SK-N-SH treated with all-trans-retinoic acid at 6 μM for 48 hours (cell line): Measurements from ENCODE around the gene NMD3.

ENCODE experiments used
- ATAC-seq: fragments of 200-7000 bp; cut with Tn5 transposase; 3 replicates; pipeline ENCODE4 v1.9.1; 2020; ENCODE audit warnings: mild to moderate bottlenecking, moderate library complexity
- ARNTL ChIP-seq: fragments of 450-650 bp; formaldehyde crosslinking; IDR thresholded peaks from 2 replicates; pipeline ENCODE4 v1.5.0; 2020; ENCODE audit warnings: low read depth, mild to moderate bottlenecking, moderate library complexity, borderline replicate concordance
- BACH2 ChIP-seq: fragments of 250-450 bp; sonication (Bioruptor Pico); IDR thresholded peaks from 2 replicates; pipeline ENCODE4 v1.9.0; 2021; ENCODE audit warnings: mild to moderate bottlenecking, borderline replicate concordance
- CSDC2 ChIP-seq: fragments of 250-450 bp; sonication (Bioruptor Pico); IDR thresholded peaks from 2 replicates; pipeline ENCODE4 v1.5.0; 2020; ENCODE audit warnings: mild to moderate bottlenecking, moderate library complexity
- ESRRG ChIP-seq: fragments of 250-450 bp; sonication (Bioruptor Pico); IDR thresholded peaks from 2 replicates; pipeline ENCODE4 v1.6.1; 2021; ENCODE audit warnings: mild to moderate bottlenecking
- GLIS3 ChIP-seq: fragments of 250-450 bp; sonication (Bioruptor Pico); IDR thresholded peaks from 2 replicates; pipeline ENCODE4 v1.5.0; 2020; ENCODE audit warnings: mild to moderate bottlenecking, moderate library complexity
- ISL1 ChIP-seq: fragments of 250-450 bp; sonication (Bioruptor Pico); IDR thresholded peaks from 2 replicates; pipeline ENCODE4 v2.1.2; 2022; ENCODE audit warnings: mild to moderate bottlenecking, moderate library complexity
- OSR1 ChIP-seq: fragments of 250-450 bp; sonication (Bioruptor Pico); IDR thresholded peaks from 2 replicates; pipeline ENCODE4 v1.8.0; 2022; ENCODE audit warnings: moderate library complexity, mild to moderate bottlenecking, inconsistent platforms
- SNAI2 ChIP-seq: fragments of 250-450 bp; sonication (Bioruptor Pico); IDR thresholded peaks from 2 replicates; pipeline ENCODE4 v1.5.0; 2020; ENCODE audit warnings: mild to moderate bottlenecking, moderate library complexity
- TOX ChIP-seq: fragments of 250-450 bp; sonication (Bioruptor Pico); IDR thresholded peaks from 2 replicates; pipeline ENCODE4 v1.8.0; 2021; ENCODE audit warnings: mild to moderate bottlenecking, moderate library complexity, borderline replicate concordance
- ZC3H10 ChIP-seq: fragments of 250-450 bp; sonication (Bioruptor Pico); IDR thresholded peaks from 2 replicates; pipeline ENCODE4 v1.5.1; 2021; ENCODE audit warnings: mild to moderate bottlenecking, moderate library complexity
- ZFP3 ChIP-seq: fragments of 250-450 bp; sonication (Bioruptor Pico); IDR thresholded peaks from 2 replicates; pipeline ENCODE4 v1.5.0; 2020; ENCODE audit warnings: mild to moderate bottlenecking, moderate library complexity
- ZFP30 ChIP-seq: fragments of 450-650 bp; formaldehyde crosslinking; IDR thresholded peaks from 2 replicates; pipeline ENCODE4 v1.5.0; 2022; ENCODE audit warnings: mild to moderate bottlenecking, moderate library complexity
- ZNF565 ChIP-seq: fragments of 450-650 bp; formaldehyde crosslinking; conservative IDR thresholded peaks from 2 replicates; pipeline ENCODE4 v1.5.0; 2020; ENCODE audit warnings: low read depth, mild to moderate bottlenecking, moderate library complexity
- ZNF8 ChIP-seq: fragments of 450-650 bp; formaldehyde crosslinking; IDR thresholded peaks from 2 replicates; pipeline ENCODE4 v1.5.0; 2020; ENCODE audit warnings: mild to moderate bottlenecking, moderate library complexity
- TF ChIP-seq, protein P1 (sequence below): fragments of 250-450 bp; sonication (Bioruptor Pico); IDR thresholded peaks from 2 replicates; pipeline ENCODE4 v1.8.0; 2021; ENCODE audit warnings: low read depth, mild to moderate bottlenecking, moderate library complexity, borderline replicate concordance
- TF ChIP-seq, protein P2 (sequence below): fragments of 250-450 bp; sonication (Bioruptor Pico); IDR thresholded peaks from 2 replicates; pipeline ENCODE4 v1.5.1; 2021; ENCODE audit warnings: mild to moderate bottlenecking, moderate library complexity
- TF ChIP-seq, protein P3 (sequence below): fragments of 250-450 bp; sonication (Bioruptor Pico); IDR thresholded peaks from 2 replicates; pipeline ENCODE4 v1.5.1; 2020; ENCODE audit warnings: low read depth, mild to moderate bottlenecking, moderate library complexity
- TF ChIP-seq, protein P4 (sequence below): fragments of 250-450 bp; sonication (Bioruptor Pico); IDR thresholded peaks from 2 replicates; pipeline ENCODE4 v1.8.0; 2020; ENCODE audit warnings: mild to moderate bottlenecking, moderate library complexity, borderline replicate concordance

Gene NMD3

DNA sequence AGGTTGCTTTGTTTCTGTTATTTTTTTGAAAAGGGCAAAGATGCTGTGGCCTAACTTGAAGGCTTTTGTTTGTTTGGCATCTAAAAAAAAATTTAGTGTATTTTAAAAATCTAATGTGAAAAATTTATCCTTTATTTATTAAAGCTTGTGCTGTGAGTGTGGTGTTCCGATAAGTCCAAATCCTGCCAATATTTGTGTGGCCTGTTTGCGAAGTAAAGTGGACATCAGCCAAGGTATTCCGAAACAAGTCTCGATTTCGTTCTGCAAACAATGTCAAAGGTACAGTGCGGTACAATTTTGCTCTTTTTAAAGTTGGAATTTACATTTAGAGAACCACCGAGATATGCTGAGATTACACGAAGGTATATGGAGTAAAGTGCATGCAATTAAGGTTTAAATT, 3.7 kb downstream of the NMD3 start:
- TF ChIP-seq ZFP3 (CRISPR knock-in tag) = no peak
- TF ChIP-seq ARNTL (CRISPR knock-in tag) = no peak
- TF ChIP-seq ZC3H10 (CRISPR knock-in tag) = no peak
- no peak for ATAC-seq

DNA sequence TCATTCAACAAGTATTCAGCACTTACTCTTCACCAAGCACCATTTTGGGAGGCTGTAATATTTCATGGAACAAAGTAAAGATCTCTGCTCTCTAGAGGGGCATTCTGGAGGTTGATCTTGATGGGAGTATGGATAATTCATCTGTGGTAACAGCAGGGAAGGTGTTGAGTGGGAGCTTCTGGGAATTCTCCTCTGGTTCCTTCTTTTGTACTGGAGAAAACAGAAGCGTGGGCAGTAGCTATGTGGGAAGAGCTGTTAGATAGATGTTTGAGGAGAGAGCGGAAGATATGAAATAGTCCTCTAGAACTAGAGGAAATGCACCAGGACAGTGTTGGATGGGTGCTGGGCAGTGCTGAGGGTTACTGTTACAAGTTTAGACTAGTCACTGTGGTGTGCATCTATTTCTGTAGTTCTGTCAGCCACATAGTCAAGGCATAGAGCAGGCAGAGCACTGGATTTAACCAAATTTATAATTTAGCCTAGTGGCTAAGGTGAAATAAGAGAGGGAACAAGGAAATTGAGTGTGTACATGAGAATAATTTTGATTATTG, 9.6 kb downstream of the NMD3 start:
- TF ChIP-seq, protein P1, sequence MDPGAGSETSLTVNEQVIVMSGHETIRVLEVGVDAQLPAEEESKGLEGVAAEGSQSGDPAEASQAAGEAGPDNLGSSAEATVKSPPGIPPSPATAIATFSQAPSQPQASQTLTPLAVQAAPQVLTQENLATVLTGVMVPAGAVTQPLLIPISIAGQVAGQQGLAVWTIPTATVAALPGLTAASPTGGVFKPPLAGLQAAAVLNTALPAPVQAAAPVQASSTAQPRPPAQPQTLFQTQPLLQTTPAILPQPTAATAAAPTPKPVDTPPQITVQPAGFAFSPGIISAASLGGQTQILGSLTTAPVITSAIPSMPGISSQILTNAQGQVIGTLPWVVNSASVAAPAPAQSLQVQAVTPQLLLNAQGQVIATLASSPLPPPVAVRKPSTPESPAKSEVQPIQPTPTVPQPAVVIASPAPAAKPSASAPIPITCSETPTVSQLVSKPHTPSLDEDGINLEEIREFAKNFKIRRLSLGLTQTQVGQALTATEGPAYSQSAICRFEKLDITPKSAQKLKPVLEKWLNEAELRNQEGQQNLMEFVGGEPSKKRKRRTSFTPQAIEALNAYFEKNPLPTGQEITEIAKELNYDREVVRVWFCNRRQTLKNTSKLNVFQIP = no peak
- TF ChIP-seq, protein P2, sequence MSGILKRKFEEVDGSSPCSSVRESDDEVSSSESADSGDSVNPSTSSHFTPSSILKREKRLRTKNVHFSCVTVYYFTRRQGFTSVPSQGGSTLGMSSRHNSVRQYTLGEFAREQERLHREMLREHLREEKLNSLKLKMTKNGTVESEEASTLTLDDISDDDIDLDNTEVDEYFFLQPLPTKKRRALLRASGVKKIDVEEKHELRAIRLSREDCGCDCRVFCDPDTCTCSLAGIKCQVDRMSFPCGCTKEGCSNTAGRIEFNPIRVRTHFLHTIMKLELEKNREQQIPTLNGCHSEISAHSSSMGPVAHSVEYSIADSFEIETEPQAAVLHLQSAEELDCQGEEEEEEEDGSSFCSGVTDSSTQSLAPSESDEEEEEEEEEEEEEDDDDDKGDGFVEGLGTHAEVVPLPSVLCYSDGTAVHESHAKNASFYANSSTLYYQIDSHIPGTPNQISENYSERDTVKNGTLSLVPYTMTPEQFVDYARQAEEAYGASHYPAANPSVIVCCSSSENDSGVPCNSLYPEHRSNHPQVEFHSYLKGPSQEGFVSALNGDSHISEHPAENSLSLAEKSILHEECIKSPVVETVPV (CRISPR knock-in tag) = no peak
- TF ChIP-seq ZNF8 = no peak
- no peak for TF ChIP-seq ZFP3 (CRISPR knock-in tag)
- TF ChIP-seq, protein P3, sequence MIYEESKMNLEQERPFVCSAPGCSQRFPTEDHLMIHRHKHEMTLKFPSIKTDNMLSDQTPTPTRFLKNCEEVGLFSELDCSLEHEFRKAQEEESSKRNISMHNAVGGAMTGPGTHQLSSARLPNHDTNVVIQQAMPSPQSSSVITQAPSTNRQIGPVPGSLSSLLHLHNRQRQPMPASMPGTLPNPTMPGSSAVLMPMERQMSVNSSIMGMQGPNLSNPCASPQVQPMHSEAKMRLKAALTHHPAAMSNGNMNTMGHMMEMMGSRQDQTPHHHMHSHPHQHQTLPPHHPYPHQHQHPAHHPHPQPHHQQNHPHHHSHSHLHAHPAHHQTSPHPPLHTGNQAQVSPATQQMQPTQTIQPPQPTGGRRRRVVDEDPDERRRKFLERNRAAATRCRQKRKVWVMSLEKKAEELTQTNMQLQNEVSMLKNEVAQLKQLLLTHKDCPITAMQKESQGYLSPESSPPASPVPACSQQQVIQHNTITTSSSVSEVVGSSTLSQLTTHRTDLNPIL = no peak
- no peak for TF ChIP-seq ISL1
- TF ChIP-seq TOX (CRISPR knock-in tag) = no peak
- TF ChIP-seq ZC3H10 (CRISPR knock-in tag) = no peak
- no peak for TF ChIP-seq SNAI2
- no peak for TF ChIP-seq ZNF565 (CRISPR knock-in tag)
- TF ChIP-seq, protein P4, sequence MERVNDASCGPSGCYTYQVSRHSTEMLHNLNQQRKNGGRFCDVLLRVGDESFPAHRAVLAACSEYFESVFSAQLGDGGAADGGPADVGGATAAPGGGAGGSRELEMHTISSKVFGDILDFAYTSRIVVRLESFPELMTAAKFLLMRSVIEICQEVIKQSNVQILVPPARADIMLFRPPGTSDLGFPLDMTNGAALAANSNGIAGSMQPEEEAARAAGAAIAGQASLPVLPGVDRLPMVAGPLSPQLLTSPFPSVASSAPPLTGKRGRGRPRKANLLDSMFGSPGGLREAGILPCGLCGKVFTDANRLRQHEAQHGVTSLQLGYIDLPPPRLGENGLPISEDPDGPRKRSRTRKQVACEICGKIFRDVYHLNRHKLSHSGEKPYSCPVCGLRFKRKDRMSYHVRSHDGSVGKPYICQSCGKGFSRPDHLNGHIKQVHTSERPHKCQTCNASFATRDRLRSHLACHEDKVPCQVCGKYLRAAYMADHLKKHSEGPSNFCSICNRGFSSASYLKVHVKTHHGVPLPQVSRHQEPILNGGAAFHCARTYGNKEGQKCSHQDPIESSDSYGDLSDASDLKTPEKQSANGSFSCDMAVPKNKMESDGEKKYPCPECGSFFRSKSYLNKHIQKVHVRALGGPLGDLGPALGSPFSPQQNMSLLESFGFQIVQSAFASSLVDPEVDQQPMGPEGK = no peak
- no peak for ATAC-seq

DNA sequence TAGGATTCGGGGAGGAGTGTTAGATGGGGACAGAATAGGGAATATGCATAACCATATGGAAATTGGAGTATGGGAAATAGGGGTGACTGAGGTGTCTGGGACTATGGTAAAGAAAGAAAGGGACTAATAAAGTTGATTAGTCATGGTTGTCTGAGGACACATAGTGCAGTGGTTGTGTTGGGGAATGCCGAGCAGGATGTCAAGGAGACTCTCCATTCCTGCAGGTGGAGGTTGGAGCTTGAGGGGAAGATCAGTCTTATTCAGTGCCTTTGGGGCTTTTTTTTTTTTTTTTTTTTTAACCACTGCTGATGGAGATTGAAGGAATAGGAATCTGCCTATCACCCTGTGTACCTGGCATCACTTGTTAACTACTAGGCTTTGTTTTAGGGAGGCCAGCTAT, 10.8 kb downstream of the NMD3 start:
- TF ChIP-seq OSR1 (CRISPR knock-in tag) (no peak), TOX (CRISPR knock-in tag) (no peak), ZC3H10 (CRISPR knock-in tag) (no peak), GLIS3 (CRISPR knock-in tag) (no peak), CSDC2 (CRISPR knock-in tag) (no peak), ZNF8 (no peak), ARNTL (CRISPR knock-in tag) (no peak), BACH2 (CRISPR knock-in tag) (no peak), ZFP3 (CRISPR knock-in tag) (no peak), ZNF565 (CRISPR knock-in tag) (no peak), ESRRG (CRISPR knock-in tag) (no peak), ZFP30 (CRISPR knock-in tag) (no peak), SNAI2 (no peak)
- TF ChIP-seq, protein P1 = no peak
- TF ChIP-seq, protein P2 (CRISPR knock-in tag) = no peak
- TF ChIP-seq, protein P4 = no peak
- no peak for ATAC-seq
